ENCODE results near the gene ATP5ME. TPM values are rescaled to one million over a fixed set of nuclear protein-coding genes. Genes with fewer than 3 reads are reported as not detected.
A peak's percentile ranks its signal among the peaks of the same experiment; 100 is the strongest.
"Not testable (repeated sequence)": the region's sequence is repeated elsewhere in the genome, so short reads cannot be mapped to it uniquely, and the experiment has no call there.

The ATP5ME gene
- total RNA-seq, 1 donor from 2014 or later, result 95.1 TPM

DNA sequence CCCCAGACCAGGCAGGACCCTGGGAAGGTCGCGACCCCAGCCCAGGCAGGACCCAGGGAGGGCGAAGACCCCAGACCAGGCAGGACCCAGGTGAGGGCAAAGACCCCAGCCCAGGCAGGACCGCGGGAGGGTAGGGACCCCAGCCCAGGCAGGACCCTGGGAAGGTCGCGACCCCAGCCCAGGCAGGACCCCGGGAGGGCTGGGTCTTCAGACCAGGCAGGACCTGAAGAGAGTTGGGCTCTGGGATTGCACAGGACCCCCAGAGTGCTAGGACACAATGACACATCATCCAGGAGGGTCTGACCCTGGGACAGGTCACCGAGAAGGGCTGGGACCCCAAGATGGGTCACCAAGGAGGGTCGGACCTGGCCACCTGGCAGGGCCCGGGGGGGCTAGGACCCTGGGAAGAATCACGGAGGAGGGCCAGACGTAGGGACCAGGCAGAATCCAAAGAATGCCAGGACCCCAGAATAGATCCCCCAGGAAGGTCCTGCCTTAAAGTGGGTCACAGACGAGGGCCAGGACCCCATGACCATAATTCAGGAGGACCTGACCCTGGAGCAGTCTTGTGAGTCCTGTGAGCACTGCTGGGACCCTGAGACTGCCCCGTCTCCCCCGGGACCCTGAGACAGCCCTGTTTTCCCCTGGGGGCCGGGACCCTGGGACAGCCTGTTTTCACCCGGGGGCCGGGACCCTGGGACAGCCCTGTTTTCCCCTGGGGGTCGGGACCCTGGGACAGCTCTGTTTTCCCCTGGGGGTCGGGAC, 32.9 kb upstream of the ATP5ME start:
- DNase-seq (ENCODE audit: low spot score), result no peak
- H3K4me3 Mint-ChIP-seq, result peak overlapping the region; percentile 64
- H3K4me3 ChIP-seq, result peak overlapping the region; percentile 89
- H3K27me3 ChIP-seq, result peaks cover 15% of the 10 kb centered on the region
- H3K27me3 Mint-ChIP-seq (ENCODE audit: insufficient read depth, low read depth), result peaks cover 7% of the 10 kb centered on the region
- no peak overlapping the region for H3K27ac Mint-ChIP-seq
- peaks cover 22% of the 10 kb centered on the region for H3K9me3 Mint-ChIP-seq
- peaks cover 26% of the 10 kb centered on the region for H3K36me3 Mint-ChIP-seq
- no peaks in the 10 kb centered on the region for H3K36me3 ChIP-seq
- no peak overlapping the region for H3K27ac ChIP-seq
- peaks cover 5% of the 10 kb centered on the region for H3K4me1 Mint-ChIP-seq
- TF ChIP-seq, protein P1, sequence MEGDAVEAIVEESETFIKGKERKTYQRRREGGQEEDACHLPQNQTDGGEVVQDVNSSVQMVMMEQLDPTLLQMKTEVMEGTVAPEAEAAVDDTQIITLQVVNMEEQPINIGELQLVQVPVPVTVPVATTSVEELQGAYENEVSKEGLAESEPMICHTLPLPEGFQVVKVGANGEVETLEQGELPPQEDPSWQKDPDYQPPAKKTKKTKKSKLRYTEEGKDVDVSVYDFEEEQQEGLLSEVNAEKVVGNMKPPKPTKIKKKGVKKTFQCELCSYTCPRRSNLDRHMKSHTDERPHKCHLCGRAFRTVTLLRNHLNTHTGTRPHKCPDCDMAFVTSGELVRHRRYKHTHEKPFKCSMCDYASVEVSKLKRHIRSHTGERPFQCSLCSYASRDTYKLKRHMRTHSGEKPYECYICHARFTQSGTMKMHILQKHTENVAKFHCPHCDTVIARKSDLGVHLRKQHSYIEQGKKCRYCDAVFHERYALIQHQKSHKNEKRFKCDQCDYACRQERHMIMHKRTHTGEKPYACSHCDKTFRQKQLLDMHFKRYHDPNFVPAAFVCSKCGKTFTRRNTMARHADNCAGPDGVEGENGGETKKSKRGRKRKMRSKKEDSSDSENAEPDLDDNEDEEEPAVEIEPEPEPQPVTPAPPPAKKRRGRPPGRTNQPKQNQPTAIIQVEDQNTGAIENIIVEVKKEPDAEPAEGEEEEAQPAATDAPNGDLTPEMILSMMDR (IDR thresholded peaks at IDR 0.05), result no peak
- TF ChIP-seq EZH2phosphoT487 (IDR thresholded peaks at IDR 0.05) (no peak), EZH2 (IDR thresholded peaks at IDR 0.05) (no peak)
- H3F3A ChIP-seq (ENCODE audit: low read depth), result peaks cover 4% of the 10 kb centered on the region
- peak overlapping the region; percentile 100 for H3K9ac ChIP-seq
- peaks cover 62% of the 10 kb centered on the region for H3K79me2 ChIP-seq (ENCODE audit: low read depth)
- no peak overlapping the region for H2AFZ ChIP-seq (replicated peaks)
- H4K20me1 ChIP-seq (ENCODE audit: low read depth), result peaks cover 49% of the 10 kb centered on the region
- H3K4me2 ChIP-seq, result peak overlapping the region; percentile 79
- no peaks in the 10 kb centered on the region for H3K9me3 ChIP-seq (ENCODE audit: low read depth)
- peaks cover 9% of the 10 kb centered on the region for H3K4me1 ChIP-seq

DNA sequence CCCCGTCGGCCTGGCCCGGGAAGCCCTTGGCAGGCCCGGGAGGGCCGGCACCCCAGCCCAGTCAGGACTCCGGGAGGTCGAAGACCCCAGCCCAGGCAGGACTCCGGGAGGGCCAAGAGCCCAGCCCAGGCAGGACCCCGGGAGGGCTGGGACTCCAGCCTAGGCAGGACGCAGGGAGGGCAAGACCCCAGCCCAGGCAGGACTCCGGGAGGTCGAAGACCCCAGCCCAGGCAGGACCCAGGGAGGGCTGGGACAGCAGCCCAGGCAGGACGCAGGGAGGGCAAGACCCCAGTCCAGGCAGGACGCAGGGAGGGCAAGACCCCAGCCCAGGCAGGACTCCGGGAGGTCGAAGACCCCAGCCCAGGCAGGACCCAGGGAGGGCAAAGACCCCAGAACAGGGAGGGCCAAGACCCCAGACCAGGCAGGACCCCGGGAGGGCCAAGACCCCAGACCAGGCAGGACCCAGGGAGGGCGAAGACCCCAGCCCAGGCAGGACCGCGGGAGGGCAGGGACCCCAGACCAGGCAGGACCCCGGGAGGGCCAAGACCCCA, 32.1 kb upstream of the ATP5ME start:
- Histone ChIP-seq H2AFZ (replicated peaks) (peak overlapping the region; percentile 83), H3K4me3 (peak overlapping the region; percentile 89), H3K27me3 (peaks cover 15% of the 10 kb centered on the region), H3K27ac (peak overlapping the region; percentile 54), H4K20me1 (ENCODE audit: low read depth) (peaks cover 45% of the 10 kb centered on the region), H3K4me2 (peak overlapping the region; percentile 79), H3K79me2 (ENCODE audit: low read depth) (peaks cover 55% of the 10 kb centered on the region), H3K9ac (peak overlapping the region; percentile 100)
- Mint-ChIP-seq H3K36me3 (peaks cover 24% of the 10 kb centered on the region), H3K4me3 (peak overlapping the region; percentile 43), H3K9me3 (peaks cover 22% of the 10 kb centered on the region)
- H3K4me1 ChIP-seq; H3K27me3 Mint-ChIP-seq (ENCODE audit: insufficient read depth, low read depth); H3F3A ChIP-seq (ENCODE audit: low read depth); H3K9me3 ChIP-seq (ENCODE audit: low read depth); H3K27ac Mint-ChIP-seq; H3K4me1 Mint-ChIP-seq; DNase-seq (ENCODE audit: low spot score); H3K36me3 ChIP-seq: not testable (repeated sequence)

DNA sequence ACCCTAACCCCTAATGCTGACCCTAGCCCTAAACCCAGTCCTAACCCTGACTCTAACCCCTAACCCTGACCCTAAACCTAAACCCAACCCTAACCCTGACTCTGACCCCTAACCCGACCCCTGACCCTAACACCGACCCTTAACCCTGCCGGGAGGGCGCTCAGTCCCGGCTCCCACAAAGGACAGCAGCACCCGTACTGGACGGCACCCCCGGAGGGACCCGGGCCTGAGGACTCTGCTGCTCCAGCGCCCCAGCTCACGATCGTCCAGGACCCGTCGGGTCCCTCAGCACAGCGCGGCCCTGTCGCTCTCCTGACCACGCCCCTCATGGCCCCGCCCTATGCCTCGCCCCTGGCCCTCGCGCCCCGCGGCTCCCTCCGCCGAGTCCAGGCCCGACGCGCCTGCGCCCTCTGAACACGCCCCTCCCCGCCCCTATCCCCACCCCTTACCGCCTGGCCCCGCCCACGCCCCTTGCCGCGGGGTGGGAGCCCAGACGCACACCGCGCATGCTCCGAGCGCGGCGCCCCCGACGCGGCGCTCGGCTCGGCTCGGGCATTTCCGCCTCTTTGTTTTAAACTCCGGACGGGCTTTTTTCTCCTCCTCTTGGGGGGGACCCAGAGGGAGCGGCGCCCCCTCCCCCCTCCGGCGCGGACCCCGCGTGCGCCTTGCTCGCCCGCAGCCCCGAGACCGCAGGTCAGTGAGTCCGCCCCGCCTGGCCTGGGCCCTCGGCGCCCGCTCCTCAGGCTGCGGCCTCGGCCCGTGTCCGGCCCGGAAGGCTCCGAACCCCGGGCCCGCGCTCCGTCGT, 31.4 kb upstream of the ATP5ME start, which contains the start of gene PCGF3:
Gene PCGF3, plus strand, starts transcription at position 555 of the 805 bp plus-strand sequence. CDS start 27,849 bp downstream, outside the sequence.
- H3K27ac Mint-ChIP-seq, result no peak within 1 kb of the TSS

More for the DNA sequence above, 31.4 kb upstream of the ATP5ME start, which contains the start of gene PCGF3:
- Histone ChIP-seq H3K4me1 (peaks cover 9% of the 10 kb centered on the region), H3K9ac (peak within 1 kb of the TSS; percentile 100), H3K4me2 (peak within 1 kb of the TSS; percentile 79), H4K20me1 (ENCODE audit: low read depth) (peaks cover 38% of the 10 kb centered on the region), H2AFZ (replicated peaks) (peak within 1 kb of the TSS; percentile 83), H3K27ac (peak within 1 kb of the TSS; percentile 54), H3K79me2 (ENCODE audit: low read depth) (peaks cover 48% of the 10 kb centered on the region), H3K27me3 (peaks cover 15% of the 10 kb centered on the region), H3K4me3 (peak within 1 kb of the TSS; percentile 89), H3K9me3 (ENCODE audit: low read depth) (no peaks in the 10 kb centered on the region), H3F3A (ENCODE audit: low read depth) (peaks cover 4% of the 10 kb centered on the region), H3K36me3 (no peaks in the 10 kb centered on the region)
- Mint-ChIP-seq H3K27me3 (ENCODE audit: insufficient read depth, low read depth) (peaks cover 10% of the 10 kb centered on the region), H3K9me3 (peaks cover 18% of the 10 kb centered on the region), H3K4me3 (peak within 1 kb of the TSS; percentile 83), H3K36me3 (peaks cover 19% of the 10 kb centered on the region), H3K4me1 (peaks cover 7% of the 10 kb centered on the region)
- TF ChIP-seq EZH2phosphoT487 (IDR thresholded peaks at IDR 0.05), result no peak
- TF ChIP-seq EZH2 (IDR thresholded peaks at IDR 0.05), result no peak
- TF ChIP-seq, protein P1 (IDR thresholded peaks at IDR 0.05), result no peak
- DNase-seq (ENCODE audit: low spot score), result peak; percentile 98
